ENCODE measurements around the gene SLC12A3. TPM values are rescaled to one million over a fixed set of nuclear protein-coding genes. Genes with fewer than 3 reads are reported as not detected.

The SLC12A3 gene
- total and polyA plus RNA-seq, 2 of the 8 experiments (the other 6 are each of a cell fraction or from before 2014, with no cell fraction given), result not detected

GRCh38 chr16:56879276-56879675 is 14.3 kb downstream of the SLC12A3 start:
- no peak overlapping the region for H2BK5ac ChIP-seq (ENCODE audit: low read depth, low read length)
- no peak overlapping the region for H2BK20ac ChIP-seq (ENCODE audit: low read length)
- no peak overlapping the region for H3K4me2 ChIP-seq (ENCODE audit: insufficient read depth in 1 of 2, low read depth in 2 of 2, low read length in 2 of 2)
- H4K8ac ChIP-seq (ENCODE audit: extremely low read depth, insufficient read depth, low read length), result no peak overlapping the region
- ChIA-PET CTCF (ENCODE audit: partially characterized antibody) (interaction anchor here (1.1 kb wide), 4 partner anchors 11 to 39 kb away, joined by 3 read pairs; no protein-coding TSS in a partner anchor), POLR2A (ENCODE audit: partially characterized antibody) (no interaction called here)
- no peak overlapping the region for H2BK12ac ChIP-seq (ENCODE audit: low read depth, low read length)
- TF ChIP-seq MAX (IDR thresholded peaks at IDR 0.05) (no peak), POU5F1 (IDR thresholded peaks at IDR 0.05; ENCODE audit: low read depth, low read length) (no peak), RAD21 (IDR thresholded peaks at IDR 0.05 in 1 of 2, conservative IDR thresholded peaks at IDR 0.05 in 1 of 2; ENCODE audit: low read depth in 2 of 2, low read length in 2 of 2) (no peak), JUND (IDR thresholded peaks at IDR 0.05; ENCODE audit: low read length) (no peak), USF2 (IDR thresholded peaks at IDR 0.05; ENCODE audit: low read length) (no peak), CHD1 (IDR thresholded peaks at IDR 0.05; ENCODE audit: low read depth, low read length) (no peak), ZNF274 (IDR thresholded peaks at IDR 0.05; ENCODE audit: borderline replicate concordance, extremely low read depth, low read length) (no peak)
- no peaks in the 10 kb centered on the region for H3K27me3 ChIP-seq (replicated peaks in 1 of 4; ENCODE audit: control insufficient read depth in 3 of 4, extremely low read depth in 1 of 4, insufficient read depth in 3 of 4, low read length in 3 of 4)
- no peaks in the 10 kb centered on the region for H4K20me1 ChIP-seq (replicated peaks in 1 of 2; ENCODE audit: control insufficient read depth in 1 of 2, insufficient read depth in 2 of 2, low read length in 2 of 2)
- no peak overlapping the region for H3K14ac ChIP-seq (ENCODE audit: insufficient read length)
- no peaks in the 10 kb centered on the region for H3K36me3 ChIP-seq (ENCODE audit: control insufficient read depth in 2 of 4, insufficient read depth in 4 of 4, low read length in 3 of 4)
- peaks cover 2 to 5% of the 10 kb centered on the region in 2 experiments; a peak in 2 of 4 replicates for H3K9me3 ChIP-seq (ENCODE audit: insufficient read depth in 2 of 2, low read depth in 1 of 2, low read length in 1 of 2)
- H3K27ac ChIP-seq (ENCODE audit: low read depth, low read length), result no peak overlapping the region
- H3K56ac ChIP-seq (replicated peaks; ENCODE audit: insufficient read length, low read depth, low read length), result no peak overlapping the region
- H3K4me3 ChIP-seq (ENCODE audit: extremely low read depth in 1 of 4, insufficient read depth in 2 of 4, low read depth in 3 of 4, low read length in 4 of 4), result no peak overlapping the region
- no peaks in the 10 kb centered on the region for H3K4me1 ChIP-seq (replicated peaks in 1 of 4; ENCODE audit: control insufficient read depth in 3 of 4, insufficient read depth in 4 of 4, low read length in 3 of 4)
- H4K91ac ChIP-seq (replicated peaks; ENCODE audit: insufficient read length, low read length), result no peak overlapping the region
- H3K4ac ChIP-seq (replicated peaks; ENCODE audit: insufficient read length, low read depth, low read length), result no peak overlapping the region
- no peak overlapping the region for H2BK15ac ChIP-seq (ENCODE audit: low read length)
- no peaks in the 10 kb centered on the region for H3K79me1 ChIP-seq (ENCODE audit: low read depth, low read length)
- no peak overlapping the region for H3K18ac ChIP-seq (ENCODE audit: extremely low read depth, low read length)
- DNase-seq (ENCODE audit: low read depth in 1 of 2, low spot score in 2 of 2) (no peak), FAIRE-seq (no peak)
- H2AK5ac ChIP-seq (ENCODE audit: low read depth, low read length), result no peak overlapping the region
- H3K9ac ChIP-seq (replicated peaks in 1 of 4; ENCODE audit: extremely low read depth in 1 of 4, low read depth in 3 of 4, low read length in 3 of 4), result no peak overlapping the region
- no peak overlapping the region for H3K23ac ChIP-seq (ENCODE audit: insufficient read length)
- H3K23me2 ChIP-seq (ENCODE audit: low read depth, low read length), result no peaks in the 10 kb centered on the region
- no peak overlapping the region for H2BK120ac ChIP-seq (replicated peaks; ENCODE audit: low read depth, low read length)
- H4K5ac ChIP-seq (ENCODE audit: insufficient read length, low read depth, low read length), result no peak overlapping the region
- 91% methylated on average over 9 of the region's 9 CpGs; no CpG with 5 or more reads in 1 of the 2 experiments for WGBS, 2 experiments (ENCODE audit: extremely low coverage in 1 of 2, insufficient coverage in 1 of 2, insufficient read length in 1 of 2, insufficient replicate concordance in 2 of 2, low coverage in 1 of 2, low lambda C conversion rate in 2 of 2, missing lambda C conversion rate in 1 of 2)
- H2AFZ ChIP-seq (ENCODE audit: low read length), result no peak overlapping the region
- no peaks in the 10 kb centered on the region for H3K79me2 ChIP-seq (ENCODE audit: control insufficient read depth in 1 of 2, insufficient read depth in 2 of 2, low read length in 2 of 2)

All from H1 (cell line).